B cell (primary cell): ENCODE data around the gene ULK4. TPM values are rescaled to one million over a fixed set of nuclear protein-coding genes. Genes with fewer than 3 reads are reported as not detected.
"Not testable (repeated sequence)": the region's sequence is repeated elsewhere in the genome, so short reads cannot be mapped to it uniquely, and the experiment has no call there.

Experiments used
- ATAC-seq: fragments of 200-7000 bp; cut with Tn5 transposase; one replicate; pipeline ENCODE4 v1.10.0; 2021; ENCODE audit warnings: low read depth, mild to moderate bottlenecking, moderate number of reproducible peaks, moderate library complexity
- CTCF ChIA-PET: fragments of 350-600 bp; sonication (Branson Sonifier 250); formaldehyde crosslinking; loops from one replicate; lab custom pipeline; 2021; ENCODE audit warnings: antibody characterized with exemption, inconsistent platforms; lab: Charles Lee
- POLR2A ChIA-PET: fragments of 350-600 bp; sonication (Branson Sonifier 250); formaldehyde crosslinking; loops from one replicate; lab custom pipeline; 2021; ENCODE audit warnings: antibody characterized with exemption; lab: Charles Lee
- DNase-seq: peaks from one replicate; pipeline ENCODE4 v3.0.0; 2013
- H2AFZ ChIP-seq: 2 replicates; pipeline ENCODE4 v1.6.1; 2012; ENCODE audit warnings: mild to moderate bottlenecking, low read depth, low read length; ENCODE audit not compliant: insufficient read depth, poor library complexity, severe bottlenecking
- H3K27ac ChIP-seq, 2 donors: 1 replicate in 1 of 2; 2 replicates in 1 of 2; pipeline ENCODE4 v1.5.1; 2012 to 2013; ENCODE audit warnings: low read length in 2 of 2, mild to moderate bottlenecking in 2 of 2, moderate library complexity in 1 of 2
- H3K27me3 ChIP-seq, 4 experiments: fragments of 200-600 bp in 1 of 4; sonication (generic) in 1 of 4; replicated peaks in 1 of 4; 1 replicate in 2 of 4; 2 replicates in 2 of 4; pipeline versions ENCODE4 v1.6.1 to v1.7.0; 2013 to 2016; ENCODE audit warnings: low read length in 3 of 4, mild to moderate bottlenecking in 2 of 4, mixed read lengths in 1 of 4, moderate library complexity in 1 of 4; ENCODE audit not compliant: insufficient read depth in 4 of 4, control insufficient read depth in 3 of 4; ENCODE audit errors: control extremely low read depth in 1 of 4
- H3K36me3 ChIP-seq, 2 experiments: replicated peaks in 1 of 2; 1 replicate in 1 of 2; 2 replicates in 1 of 2; pipeline versions ENCODE4 v1.6.1 to v1.7.1; 2013; ENCODE audit warnings: low read length in 1 of 2; ENCODE audit not compliant: insufficient read depth in 2 of 2, control insufficient read depth in 1 of 2; ENCODE audit errors: control extremely low read depth in 1 of 2, extremely low read depth in 1 of 2
- H3K4me1 ChIP-seq, 2 donors: fragments of 200-600 bp in 1 of 2; sonication (generic) in 1 of 2; 1 replicate in 1 of 2; 2 replicates in 1 of 2; pipeline versions ENCODE4 v1.5.1 to v1.6.1; 2013 to 2017; ENCODE audit warnings: low read length in 2 of 2; ENCODE audit not compliant: control insufficient read depth in 2 of 2, insufficient read depth in 2 of 2
- H3K4me2 ChIP-seq: replicated peaks from 2 replicates; pipeline ENCODE3; 2012; ENCODE audit warnings: mild to moderate bottlenecking, low read depth, low read length; ENCODE audit not compliant: poor library complexity, severe bottlenecking
- H3K4me3 ChIP-seq, 5 experiments: fragments of 200-600 bp in 1 of 5; sonication (generic) in 1 of 5; 1 replicate in 3 of 5; 2 replicates in 2 of 5; pipeline versions ENCODE4 v1.5.1 to v1.7.0; 2011 to 2016; ENCODE audit warnings: low read length in 4 of 5, mild to moderate bottlenecking in 4 of 5, low read depth in 2 of 5, control low read depth in 1 of 5, moderate library complexity in 1 of 5; ENCODE audit not compliant: insufficient read depth in 1 of 5; ENCODE audit errors: control extremely low read depth in 1 of 5, extremely low read depth in 1 of 5
- H3K79me2 ChIP-seq: fragments of 200-600 bp; sonication (generic); one replicate; pipeline ENCODE4 v1.6.0; 2016; ENCODE audit warnings: low read length; ENCODE audit not compliant: control insufficient read depth, insufficient read depth
- H3K9ac ChIP-seq: fragments of 200-600 bp; sonication (generic); 2 replicates; pipeline ENCODE4 v1.6.1; 2017; ENCODE audit warnings: mild to moderate bottlenecking, low read length, moderate library complexity
- H3K9me3 ChIP-seq, 3 donors: one replicate each; pipeline versions ENCODE4 v1.6.1 to v1.7.1; 2013; ENCODE audit warnings: low read length in 2 of 3; ENCODE audit not compliant: control insufficient read depth in 2 of 3, insufficient read depth in 1 of 3; ENCODE audit errors: control extremely low read depth in 1 of 3
- H4K20me1 ChIP-seq: 2 replicates; pipeline ENCODE4 v1.6.0; 2012; ENCODE audit warnings: mild to moderate bottlenecking, low read length; ENCODE audit not compliant: insufficient read depth, control insufficient read depth, poor library complexity, severe bottlenecking
- H3K27ac Mint-ChIP-seq: one replicate; pipeline ENCODE4 v1.8.0; 2021; ENCODE audit warnings: mixed read lengths
- H3K27me3 Mint-ChIP-seq: one replicate; pipeline ENCODE4 v1.8.0; 2021; ENCODE audit warnings: mixed read lengths
- H3K4me1 Mint-ChIP-seq: one replicate; pipeline ENCODE4 v1.8.0; 2021; ENCODE audit warnings: mixed read lengths
- H3K4me3 Mint-ChIP-seq: one replicate; pipeline ENCODE4 v1.8.0; 2021; ENCODE audit warnings: mixed read lengths
- H3K9me3 Mint-ChIP-seq: one replicate; pipeline ENCODE4 v1.8.0; 2022; ENCODE audit warnings: mixed read lengths; ENCODE audit not compliant: insufficient read depth
- CTCF ChIP-seq: fragments of 200-600 bp; IDR thresholded peaks from one replicate; pipeline ENCODE4 v1.8.0; 2022; ENCODE audit warnings: antibody characterized with exemption, mild to moderate bottlenecking
- EZH2 ChIP-seq: IDR thresholded peaks from 2 replicates; pipeline ENCODE4 v1.6.1; 2012; ENCODE audit warnings: borderline replicate concordance, low read depth, mild to moderate bottlenecking, moderate library complexity, low read length; ENCODE audit not compliant: insufficient read depth, poor library complexity, severe bottlenecking
- WGBS: methylation state at CpG from one replicate; pipeline ENCODE4 v1.1.5; 2013; ENCODE audit warnings: missing lambda C conversion rate; ENCODE audit not compliant: insufficient coverage; 5-methylcytosine and 5-hydroxymethylcytosine counted together
- intact Hi-C: fragments of 100-400 bp; cut with micrococcal nuclease; formaldehyde crosslinking; loops from one replicate; pipeline ENCODE4 v1.10.0; 2022
- polyA plus RNA-seq: library from polyadenylated mRNA; depleted of rRNA; stranded (reverse); fragments of >200 nt; gene quantifications from 2 replicates; pipeline ENCODE4 v1.2.3, GENCODE V29; 2012
- total RNA-seq, 2 donors: library from RNA; stranded (reverse); fragments of 120-200 nt in 1 of 2; gene quantifications; 1 replicate in 1 of 2; 2 replicates in 1 of 2; pipeline versions ENCODE4 v1.2.3 to v1.2.4, GENCODE V29; 2013 to 2022

The ULK4 gene
- total and polyA plus RNA-seq, 2 donors (not counting 1 experiment from before 2014, with no cell fraction given): 5.2 to 33.7 TPM

GRCh38 chr3:41863024-41863423 is 98.9 kb downstream of the ULK4 start:
- DNase-seq (no peak), ATAC-seq (no peak)
- H3K4me3 ChIP-seq: no peak overlapping the region
- H3K27me3 ChIP-seq: no peaks in the 10 kb centered on the region
- no peak overlapping the region for H2AFZ ChIP-seq
- H3K9ac ChIP-seq: no peak overlapping the region
- ChIA-PET CTCF (no interaction called here), POLR2A (no interaction called here)
- no peak for TF ChIP-seq CTCF
- TF ChIP-seq EZH2: no peak
- no peak overlapping the region for H3K27ac ChIP-seq
- H3K4me3 Mint-ChIP-seq: no peak overlapping the region
- intact Hi-C loops: no loop called here
- peaks cover 0 to 13% (median 0%) of the 10 kb centered on the region in 3 donors for H3K9me3 ChIP-seq
- H3K27me3 Mint-ChIP-seq: no peaks in the 10 kb centered on the region
- WGBS: 100% methylated on average over 1 of the region's 1 CpG
- no peaks in the 10 kb centered on the region for H3K9me3 Mint-ChIP-seq
- H3K4me1 ChIP-seq: no peaks in the 10 kb centered on the region
- H3K36me3 ChIP-seq: no peaks in the 10 kb centered on the region
- H3K79me2 ChIP-seq: no peaks in the 10 kb centered on the region
- no peaks in the 10 kb centered on the region for H3K4me1 Mint-ChIP-seq
- H3K4me2 ChIP-seq: no peak overlapping the region
- no peak overlapping the region for H3K27ac Mint-ChIP-seq
- no peaks in the 10 kb centered on the region for H4K20me1 ChIP-seq

DNA sequence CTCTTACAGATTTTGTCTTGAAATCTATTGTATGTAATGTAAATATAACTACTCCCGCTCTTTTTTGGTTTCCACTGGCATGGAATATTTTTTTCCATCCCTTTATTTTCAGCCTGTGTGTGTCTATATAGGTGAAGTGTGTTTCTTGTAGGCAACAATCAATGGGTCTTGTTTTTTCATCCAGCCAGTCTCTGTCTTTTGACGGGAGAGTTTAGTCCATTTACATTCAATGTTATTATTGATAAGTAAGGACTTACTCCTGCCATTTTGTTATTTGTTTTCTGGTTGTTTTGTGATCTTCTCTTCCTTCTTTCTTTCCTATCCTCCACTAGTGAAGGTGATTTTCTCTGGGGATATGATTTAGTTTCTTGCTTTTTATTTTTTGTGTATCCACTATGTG is 101.4 kb downstream of the ULK4 start:
- H3K27ac Mint-ChIP-seq, H4K20me1 ChIP-seq, H3K4me2 ChIP-seq, H3K27me3 ChIP-seq, intact Hi-C loops, ATAC-seq, H3K9ac ChIP-seq, H3K9me3 Mint-ChIP-seq, DNase-seq, H3K79me2 ChIP-seq, H3K27me3 Mint-ChIP-seq, H3K4me1 ChIP-seq, CTCF ChIA-PET, H3K4me3 Mint-ChIP-seq, H3K4me1 Mint-ChIP-seq, H3K27ac ChIP-seq, H3K36me3 ChIP-seq, POLR2A ChIA-PET, H2AFZ ChIP-seq, H3K4me3 ChIP-seq: not testable (repeated sequence)
- WGBS: no CpG with 5 or more reads among the region's 2 CpGs
- H3K9me3 ChIP-seq: peaks cover 0 to 13% (median 0%) of the 10 kb centered on the region in 3 donors
